Mammary epithelial cell (primary cell): ENCODE measurements around the gene MYH13.
"Not testable (repeated sequence)": the region's sequence is repeated elsewhere in the genome, so short reads cannot be mapped to it uniquely, and the experiment has no call there.

Source experiments
- EZH2 ChIP-seq: IDR thresholded peaks from 2 replicates; pipeline ENCODE4 v1.6.1; 2012; ENCODE audit warnings: low read length, inconsistent platforms, borderline replicate concordance
- TF ChIP-seq, protein P1 (sequence below), 2 donors: IDR thresholded peaks in 1 of 2; conservative IDR thresholded peaks in 1 of 2; 2 replicates each; pipeline ENCODE4 v1.5.1; 2011 to 2012; ENCODE audit warnings: inconsistent platforms in 2 of 2, low read length in 2 of 2, mild to moderate bottlenecking in 2 of 2, control low read depth in 1 of 2, low read depth in 1 of 2; ENCODE audit not compliant: insufficient read depth in 1 of 2; ENCODE audit errors: extremely low read depth in 1 of 2

DNA sequence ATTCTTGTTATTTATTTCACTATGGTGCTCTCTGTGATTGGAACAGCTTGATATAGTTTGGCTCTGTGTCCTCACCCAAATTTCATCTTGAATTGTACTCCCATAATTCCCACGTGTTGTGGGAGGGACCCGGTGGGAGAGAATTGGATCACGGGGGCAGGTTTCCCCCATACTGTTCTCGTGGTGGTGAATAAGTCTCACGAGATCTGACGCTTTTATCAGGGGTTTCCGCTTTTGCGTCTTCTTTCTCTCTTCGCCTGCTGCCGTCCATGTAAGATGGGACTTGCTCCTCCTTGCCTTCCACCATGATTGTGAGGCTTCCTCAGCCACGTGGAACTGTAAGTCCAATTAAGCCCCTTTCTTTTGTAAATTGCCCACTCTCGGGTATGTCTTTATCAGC, 81.2 kb downstream of the MYH13 start:
- TF ChIP-seq, protein P1, sequence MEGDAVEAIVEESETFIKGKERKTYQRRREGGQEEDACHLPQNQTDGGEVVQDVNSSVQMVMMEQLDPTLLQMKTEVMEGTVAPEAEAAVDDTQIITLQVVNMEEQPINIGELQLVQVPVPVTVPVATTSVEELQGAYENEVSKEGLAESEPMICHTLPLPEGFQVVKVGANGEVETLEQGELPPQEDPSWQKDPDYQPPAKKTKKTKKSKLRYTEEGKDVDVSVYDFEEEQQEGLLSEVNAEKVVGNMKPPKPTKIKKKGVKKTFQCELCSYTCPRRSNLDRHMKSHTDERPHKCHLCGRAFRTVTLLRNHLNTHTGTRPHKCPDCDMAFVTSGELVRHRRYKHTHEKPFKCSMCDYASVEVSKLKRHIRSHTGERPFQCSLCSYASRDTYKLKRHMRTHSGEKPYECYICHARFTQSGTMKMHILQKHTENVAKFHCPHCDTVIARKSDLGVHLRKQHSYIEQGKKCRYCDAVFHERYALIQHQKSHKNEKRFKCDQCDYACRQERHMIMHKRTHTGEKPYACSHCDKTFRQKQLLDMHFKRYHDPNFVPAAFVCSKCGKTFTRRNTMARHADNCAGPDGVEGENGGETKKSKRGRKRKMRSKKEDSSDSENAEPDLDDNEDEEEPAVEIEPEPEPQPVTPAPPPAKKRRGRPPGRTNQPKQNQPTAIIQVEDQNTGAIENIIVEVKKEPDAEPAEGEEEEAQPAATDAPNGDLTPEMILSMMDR (conservative IDR thresholded peaks at IDR 0.05 in 1 of 2, IDR thresholded peaks at IDR 0.05 in 1 of 2; ENCODE audit: extremely low read depth in 1 of 2, insufficient read depth in 1 of 2, low read depth in 1 of 2, low read length in 2 of 2) = not testable (repeated sequence)
- not testable (repeated sequence) for TF ChIP-seq EZH2
